Measurements from ENCODE around the gene C6orf118. TPM values are rescaled to one million over a fixed set of nuclear protein-coding genes. Genes with fewer than 3 reads are reported as not detected.

C6orf118 gene
- total RNA-seq, 2 experiments from 2014 or later = not detected

GRCh38 chr6:165236326-165236725 lies 73.1 kb downstream of the C6orf118 start:
- intact Hi-C loops (cut with DNase I, micrococcal nuclease) = no loop called here
- no peak overlapping the region for H3K27ac Mint-ChIP-seq
- ATAC-seq (ENCODE audit: poor library complexity) = no peak
- H3K4me3 ChIP-seq (ENCODE audit: low read length) = no peak overlapping the region
- no peak for TF ChIP-seq CTCF (IDR thresholded peaks at IDR 0.05)
- H3K4me1 ChIP-seq (ENCODE audit: insufficient read depth, low read length) = no peaks in the 10 kb centered on the region
- H3K27me3 Mint-ChIP-seq = no peaks in the 10 kb centered on the region
- H3K9me3 Mint-ChIP-seq = peaks cover 19% of the 10 kb centered on the region
- no peaks in the 10 kb centered on the region for H3K27me3 ChIP-seq (ENCODE audit: control insufficient read depth in 1 of 2, insufficient read depth in 2 of 2, low read length in 2 of 2)
- no peaks in the 10 kb centered on the region for H3K36me3 Mint-ChIP-seq (ENCODE audit: low read depth)
- ChIA-PET CTCF (no interaction called here), POLR2A (no interaction called here)
- H3K4me1 Mint-ChIP-seq (ENCODE audit: low read depth) = no peaks in the 10 kb centered on the region
- no peak overlapping the region for H3K4me3 Mint-ChIP-seq
- DNase-seq = no peak
- H3K27ac ChIP-seq (ENCODE audit: low read depth in 1 of 2, low read length in 2 of 2) = no peak overlapping the region
- H3K36me3 ChIP-seq (ENCODE audit: insufficient read depth, low read length) = no peaks in the 10 kb centered on the region
- H3K9me3 ChIP-seq (ENCODE audit: control insufficient read depth in 1 of 2, insufficient read depth in 1 of 2, low read length in 2 of 2) = peaks cover 3 to 18% of the 10 kb centered on the region in 2 experiments

- Mint-ChIP-seq H3K27ac (no peak overlapping the region), H3K4me1 (ENCODE audit: low read depth) (no peaks in the 10 kb centered on the region), H3K9me3 (peaks cover 13% of the 10 kb centered on the region), H3K27me3 (no peaks in the 10 kb centered on the region), H3K4me3 (no peak overlapping the region), H3K36me3 (ENCODE audit: low read depth) (no peaks in the 10 kb centered on the region)
- TF ChIP-seq CTCF (IDR thresholded peaks at IDR 0.05) = no peak
- no peak for ATAC-seq (ENCODE audit: poor library complexity)
- CTCF ChIA-PET = no interaction called here
- POLR2A ChIA-PET = no interaction called here
- no peak for DNase-seq
- no peak overlapping the region for H3K27ac ChIP-seq (ENCODE audit: low read depth in 1 of 2, low read length in 2 of 2)
- H3K27me3 ChIP-seq (ENCODE audit: control insufficient read depth in 1 of 2, insufficient read depth in 2 of 2, low read length in 2 of 2) = no peaks in the 10 kb centered on the region
- peaks cover 3 to 23% of the 10 kb centered on the region in 2 experiments for H3K9me3 ChIP-seq (ENCODE audit: control insufficient read depth in 1 of 2, insufficient read depth in 1 of 2, low read length in 2 of 2)
- H3K4me3 ChIP-seq (ENCODE audit: low read length) = no peak overlapping the region
- H3K4me1 ChIP-seq (ENCODE audit: insufficient read depth, low read length) = no peaks in the 10 kb centered on the region
- no peaks in the 10 kb centered on the region for H3K36me3 ChIP-seq (ENCODE audit: insufficient read depth, low read length)
- intact Hi-C loops (cut with DNase I, micrococcal nuclease) = no loop called here
These were observed 76.5 kb downstream of the C6orf118 start for GRCh38 chr6:165232731-165233488.

- Histone ChIP-seq H3K27me3 (ENCODE audit: control insufficient read depth in 1 of 2, insufficient read depth in 2 of 2, low read length in 2 of 2) (no peaks in the 10 kb centered on the region), H3K27ac (ENCODE audit: low read depth in 1 of 2, low read length in 2 of 2) (no peak overlapping the region), H3K4me1 (ENCODE audit: insufficient read depth, low read length) (no peaks in the 10 kb centered on the region), H3K9me3 (ENCODE audit: control insufficient read depth in 1 of 2, insufficient read depth in 1 of 2, low read length in 2 of 2) (peaks cover 3 to 23% of the 10 kb centered on the region in 2 experiments), H3K36me3 (ENCODE audit: insufficient read depth, low read length) (no peaks in the 10 kb centered on the region), H3K4me3 (ENCODE audit: low read length) (no peak overlapping the region)
- ATAC-seq (ENCODE audit: poor library complexity) = no peak
- no peak for TF ChIP-seq CTCF (IDR thresholded peaks at IDR 0.05)
- H3K27ac Mint-ChIP-seq = no peak overlapping the region
- intact Hi-C loops (cut with DNase I, micrococcal nuclease) = no loop called here
- no peaks in the 10 kb centered on the region for H3K27me3 Mint-ChIP-seq
- H3K4me1 Mint-ChIP-seq (ENCODE audit: low read depth) = no peaks in the 10 kb centered on the region
- ChIA-PET POLR2A (no interaction called here), CTCF (no interaction called here)
- no peak overlapping the region for H3K4me3 Mint-ChIP-seq
- no peak for DNase-seq
- H3K9me3 Mint-ChIP-seq = peaks cover 6% of the 10 kb centered on the region
- no peaks in the 10 kb centered on the region for H3K36me3 Mint-ChIP-seq (ENCODE audit: low read depth)
These were observed 77.5 kb downstream of the C6orf118 start for GRCh38 chr6:165231581-165232561.
